ENCODE results near the gene SLC24A3. TPM values are rescaled to one million over a fixed set of nuclear protein-coding genes. Genes with fewer than 3 reads are reported as not detected.
"Not testable (repeated sequence)": the region's sequence is repeated elsewhere in the genome, so short reads cannot be mapped to it uniquely, and the experiment has no call there.

Gene SLC24A3
- total RNA-seq, 8 experiments from 2014 or later: 0.13 to 13.3 (median 7.0) TPM

- in situ Hi-C loops (cut with MboI; ENCODE audit: low pct_unique_long_range_greater_than_20kb in 2 of 9, low sequenced_read_pairs in 9 of 9, unreplicated experiment in 9 of 9): loop anchor here in 5 of 9 experiments (25.0 kb wide), 2 partner anchors 447 to 1022 kb away; partner anchors contain the start of gene SLC24A3 (in 2 of the 5)
- 18 to 92% (median 77%) methylated on average over 1 to 6 of the region's 7 CpGs; no CpG with 5 or more reads in 2 of the 10 experiments for WGBS, 10 experiments
- Histone ChIP-seq H3K27ac (no peak overlapping the region), H3K4me3 (no peak overlapping the region), H3K4me1 (replicated peaks in 1 of 2) (peaks cover 8 to 13% of the 10 kb centered on the region in 2 donors)
- ATAC-seq (replicated peaks in 6 of 8): no peak
Measured at GRCh38 chr20:19659448-19659847, 447.0 kb downstream of the SLC24A3 start.

GRCh38 chr20:19660808-19661378 lies 448.5 kb downstream of the SLC24A3 start:
- Histone ChIP-seq H3K4me3 (no peak overlapping the region), H3K27ac (no peak overlapping the region), H3K4me1 (replicated peaks in 1 of 2) (peaks cover 8 to 13% of the 10 kb centered on the region in 2 donors)
- 35 to 96% (median 67%) methylated on average over 3 to 9 of the region's 9 CpGs; no CpG with 5 or more reads in 1 of the 10 experiments for WGBS, 10 experiments
- ATAC-seq (replicated peaks in 6 of 8): peak in 1 of 8 experiments; percentile 11
- in situ Hi-C loops (cut with MboI; ENCODE audit: low pct_unique_long_range_greater_than_20kb in 2 of 9, low sequenced_read_pairs in 9 of 9, unreplicated experiment in 9 of 9): loop anchor here in 5 of 9 experiments (10.0 to 25.0 kb wide), 3 partner anchors 449 to 1024 kb away; partner anchors contain the start of gene SLC24A3 (in 2 of the 5)

- Histone ChIP-seq H3K4me1 (replicated peaks in 1 of 2) (peaks cover 8 to 13% of the 10 kb centered on the region in 2 donors), H3K27ac (no peak overlapping the region), H3K4me3 (no peak overlapping the region)
- peak; percentile 72 to 90 (median 78) for ATAC-seq (replicated peaks in 6 of 8)
- in situ Hi-C loops (cut with MboI; ENCODE audit: low pct_unique_long_range_greater_than_20kb in 2 of 9, low sequenced_read_pairs in 9 of 9, unreplicated experiment in 9 of 9): loop anchor here in 5 of 9 experiments (10.0 to 25.0 kb wide), 3 partner anchors 450 to 1025 kb away; partner anchors contain the start of gene SLC24A3 (in 2 of the 5)
- 5 to 91% (median 26%) methylated on average over 4 to 8 of the region's 19 CpGs; no CpG with 5 or more reads in 2 of the 10 experiments for WGBS, 10 experiments
Measured at GRCh38 chr20:19661717-19662636, 449.5 kb downstream of the SLC24A3 start.

GRCh38 chr20:19662637-19662995 lies 450.2 kb downstream of the SLC24A3 start:
- H3K4me1 ChIP-seq (replicated peaks in 1 of 2): peaks cover 8 to 13% of the 10 kb centered on the region in 2 donors
- WGBS, 10 experiments: 31 to 79% (median 39%) methylated on average over 1 to 9 of the region's 9 CpGs; no CpG with 5 or more reads in 2 of the 10 experiments
- no peak for ATAC-seq (replicated peaks in 6 of 8)
- no peak overlapping the region for H3K27ac ChIP-seq
- H3K4me3 ChIP-seq: no peak overlapping the region
- in situ Hi-C loops (cut with MboI; ENCODE audit: low pct_unique_long_range_greater_than_20kb in 2 of 9, low sequenced_read_pairs in 9 of 9, unreplicated experiment in 9 of 9): loop anchor here in 5 of 9 experiments (10.0 to 25.0 kb wide), 3 partner anchors 450 to 1025 kb away; partner anchors contain the start of gene SLC24A3 (in 2 of the 5)

GRCh38 chr20:19668418-19668817 lies 456.0 kb downstream of the SLC24A3 start:
- in situ Hi-C loops (cut with MboI; ENCODE audit: low pct_unique_long_range_greater_than_20kb in 2 of 9, low sequenced_read_pairs in 9 of 9, unreplicated experiment in 9 of 9): loop anchor here in 5 of 9 experiments (10.0 to 25.0 kb wide), 3 partner anchors 456 to 1031 kb away; partner anchors contain the start of gene SLC24A3 (in 2 of the 5)
- H3K4me3 ChIP-seq: no peak overlapping the region
- no peak for ATAC-seq (replicated peaks in 6 of 8)
- no peak overlapping the region for H3K27ac ChIP-seq
- WGBS, 10 experiments: 17 to 100% (median 92%) methylated on average over 1 to 3 of the region's 3 CpGs; no CpG with 5 or more reads in 2 of the 10 experiments
- H3K4me1 ChIP-seq (replicated peaks in 1 of 2): no peaks in the 10 kb centered on the region

GRCh38 chr20:19670829-19671228 lies 458.4 kb downstream of the SLC24A3 start:
- Histone ChIP-seq H3K27ac (no peak overlapping the region), H3K4me3 (no peak overlapping the region), H3K4me1 (replicated peaks in 1 of 2) (no peaks in the 10 kb centered on the region)
- in situ Hi-C loops (cut with MboI; ENCODE audit: low pct_unique_long_range_greater_than_20kb in 2 of 9, low sequenced_read_pairs in 9 of 9, unreplicated experiment in 9 of 9): loop anchor here in 5 of 9 experiments (25.0 kb wide), 2 partner anchors 459 to 1034 kb away; partner anchors contain the start of gene SLC24A3 (in 2 of the 5)
- no peak for ATAC-seq (replicated peaks in 6 of 8)
- WGBS, 10 experiments: 13 to 92% (median 85%) methylated on average over 1 to 3 of the region's 3 CpGs; no CpG with 5 or more reads in 3 of the 10 experiments

- Histone ChIP-seq H3K4me3 (no peak overlapping the region), H3K4me1 (replicated peaks in 1 of 2) (no peaks in the 10 kb centered on the region), H3K27ac (no peak overlapping the region)
- in situ Hi-C loops (cut with MboI; ENCODE audit: low pct_unique_long_range_greater_than_20kb in 2 of 9, low sequenced_read_pairs in 9 of 9, unreplicated experiment in 9 of 9): loop anchor here in 5 of 9 experiments (25.0 kb wide), 2 partner anchors 459 to 1034 kb away; partner anchors contain the start of gene SLC24A3 (in 2 of the 5)
- 33 to 100% (median 50%) methylated on average over 1 of the region's 1 CpG; no CpG with 5 or more reads in 1 of the 10 experiments for WGBS, 10 experiments
- ATAC-seq (replicated peaks in 6 of 8): peak in 2 of 8 experiments; percentile 51 to 76
Measured at GRCh38 chr20:19671374-19671773, 458.9 kb downstream of the SLC24A3 start.

- no peak overlapping the region for H3K27ac ChIP-seq
- WGBS, 10 experiments: 40 to 100% (median 81%) methylated on average over 1 to 5 of the region's 5 CpGs; no CpG with 5 or more reads in 1 of the 10 experiments
- H3K4me3 ChIP-seq: no peak overlapping the region
- in situ Hi-C loops (cut with MboI; ENCODE audit: low pct_unique_long_range_greater_than_20kb in 2 of 9, low sequenced_read_pairs in 9 of 9, unreplicated experiment in 9 of 9): loop anchor here in 5 of 9 experiments (25.0 kb wide), 2 partner anchors 460 to 1035 kb away; partner anchors contain the start of gene SLC24A3 (in 2 of the 5)
- H3K4me1 ChIP-seq (replicated peaks in 1 of 2): no peaks in the 10 kb centered on the region
- no peak for ATAC-seq (replicated peaks in 6 of 8)
Measured at GRCh38 chr20:19672498-19672897, 460.1 kb downstream of the SLC24A3 start.

GRCh38 chr20:19673575-19673974 lies 461.1 kb downstream of the SLC24A3 start:
- peak in 2 of 8 experiments; percentile 20 to 54 for ATAC-seq (replicated peaks in 6 of 8)

GRCh38 chr20:19676202-19676601 lies 463.8 kb downstream of the SLC24A3 start:
- Histone ChIP-seq H3K27ac (no peak overlapping the region), H3K4me3 (no peak overlapping the region), H3K4me1 (replicated peaks in 1 of 2) (no peaks in the 10 kb centered on the region)
- ATAC-seq (replicated peaks in 6 of 8): no peak
- WGBS, 10 experiments: 50 to 100% (median 88%) methylated on average over 1 to 4 of the region's 4 CpGs; no CpG with 5 or more reads in 3 of the 10 experiments
- in situ Hi-C loops (cut with MboI; ENCODE audit: low pct_unique_long_range_greater_than_20kb in 2 of 9, low sequenced_read_pairs in 9 of 9, unreplicated experiment in 9 of 9): loop anchor here in 2 of 9 experiments (25.0 kb wide), 3 partner anchors 211 to 336 kb away; partner anchors contain the start of gene NAA20 (in 1 of the 2)

More at GRCh38 chr20:19673575-19673974, 461.1 kb downstream of the SLC24A3 start:
- in situ Hi-C loops (cut with MboI; ENCODE audit: low pct_unique_long_range_greater_than_20kb in 2 of 9, low sequenced_read_pairs in 9 of 9, unreplicated experiment in 9 of 9): loop anchor here in 5 of 9 experiments (25.0 kb wide), 2 partner anchors 461 to 1036 kb away; partner anchors contain the start of gene SLC24A3 (in 2 of the 5)
- H3K27ac ChIP-seq: no peak overlapping the region
- no peaks in the 10 kb centered on the region for H3K4me1 ChIP-seq (replicated peaks in 1 of 2)
- H3K4me3 ChIP-seq: no peak overlapping the region

- in situ Hi-C loops (cut with MboI; ENCODE audit: low pct_unique_long_range_greater_than_20kb in 2 of 9, low sequenced_read_pairs in 9 of 9, unreplicated experiment in 9 of 9): loop anchor here in 2 of 9 experiments (25.0 kb wide), 3 partner anchors 210 to 335 kb away; partner anchors contain the start of gene NAA20 (in 1 of the 2)
- H3K4me3 ChIP-seq: no peak overlapping the region
- no peaks in the 10 kb centered on the region for H3K4me1 ChIP-seq (replicated peaks in 1 of 2)
- no peak for ATAC-seq (replicated peaks in 6 of 8)
- WGBS, 10 experiments: 64 to 100% (median 87%) methylated on average over 1 to 5 of the region's 5 CpGs
- H3K27ac ChIP-seq: no peak overlapping the region
Measured at GRCh38 chr20:19677336-19677735, 464.9 kb downstream of the SLC24A3 start.

- no CpG with 5 or more reads among the region's 38 CpGs for WGBS, 10 experiments
- H3K4me3 ChIP-seq; ATAC-seq (replicated peaks in 6 of 8); H3K27ac ChIP-seq; H3K4me1 ChIP-seq (replicated peaks in 1 of 2): not testable (repeated sequence)
- in situ Hi-C loops (cut with MboI; ENCODE audit: low pct_unique_long_range_greater_than_20kb in 2 of 9, low sequenced_read_pairs in 9 of 9, unreplicated experiment in 9 of 9): loop anchor here in 2 of 9 experiments (25.0 kb wide), 3 partner anchors 209 to 334 kb away; partner anchors contain the start of gene NAA20 (in 1 of the 2)
Measured at GRCh38 chr20:19678591-19678990, 466.1 kb downstream of the SLC24A3 start.

Data from motor neuron (in vitro differentiated cells).